ENCODE data around the gene NEU2.

Gene NEU2

DNA sequence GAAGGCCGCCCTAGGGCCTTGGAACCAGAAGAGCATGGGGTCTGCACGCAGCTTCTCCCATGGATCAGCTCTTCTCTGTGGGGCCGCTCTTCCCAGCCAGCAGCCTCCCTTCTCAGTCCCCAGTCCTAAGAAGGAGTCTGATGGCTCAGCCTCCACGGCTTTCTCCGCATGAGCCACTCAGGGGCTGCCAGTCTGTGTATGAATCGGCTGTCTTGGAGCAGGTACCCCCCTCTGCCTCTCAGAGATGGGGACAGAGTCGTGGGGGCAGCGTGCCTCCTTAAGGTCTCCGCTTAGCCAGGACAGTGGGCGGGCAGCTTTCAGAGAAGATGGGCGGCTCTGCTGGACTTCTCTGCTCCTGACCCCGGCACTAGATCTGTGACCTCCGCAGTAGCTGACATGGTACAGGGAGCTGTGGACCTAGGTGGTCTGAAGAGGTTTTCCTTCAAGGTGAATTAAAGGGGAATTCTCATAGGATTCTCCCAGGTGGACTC, 49.3 kb downstream of the NEU2 start:
- Mint-ChIP-seq H3K27ac (peak overlapping the region; percentile 92), H3K9me3 (no peaks in the 10 kb centered on the region), H3K36me3 (ENCODE audit: low read depth) (peaks cover 65% of the 10 kb centered on the region), H3K4me3 (peak overlapping the region; percentile 64), H3K4me1 (ENCODE audit: low read depth) (peaks cover 93% of the 10 kb centered on the region), H3K27me3 (no peaks in the 10 kb centered on the region)

- H3K9me3 Mint-ChIP-seq: no peaks in the 10 kb centered on the region
- peak overlapping the region; percentile 92 for H3K27ac Mint-ChIP-seq
- peaks cover 96% of the 10 kb centered on the region for H3K4me1 Mint-ChIP-seq (ENCODE audit: low read depth)
- peaks cover 65% of the 10 kb centered on the region for H3K36me3 Mint-ChIP-seq (ENCODE audit: low read depth)
- H3K4me3 Mint-ChIP-seq: peak overlapping the region; percentile 64
- H3K27me3 Mint-ChIP-seq: no peaks in the 10 kb centered on the region
Measured at GRCh38 chr2:233082222-233082930, 49.9 kb downstream of the NEU2 start.

- H3K27me3 Mint-ChIP-seq: no peaks in the 10 kb centered on the region
- peaks cover 95% of the 10 kb centered on the region for H3K4me1 Mint-ChIP-seq (ENCODE audit: low read depth)
- peak overlapping the region; percentile 92 for H3K27ac Mint-ChIP-seq
- H3K9me3 Mint-ChIP-seq: no peaks in the 10 kb centered on the region
- H3K36me3 Mint-ChIP-seq (ENCODE audit: low read depth): peaks cover 72% of the 10 kb centered on the region
- peak overlapping the region; percentile 64 for H3K4me3 Mint-ChIP-seq
Measured at GRCh38 chr2:233082931-233083755, 50.7 kb downstream of the NEU2 start.

DNA sequence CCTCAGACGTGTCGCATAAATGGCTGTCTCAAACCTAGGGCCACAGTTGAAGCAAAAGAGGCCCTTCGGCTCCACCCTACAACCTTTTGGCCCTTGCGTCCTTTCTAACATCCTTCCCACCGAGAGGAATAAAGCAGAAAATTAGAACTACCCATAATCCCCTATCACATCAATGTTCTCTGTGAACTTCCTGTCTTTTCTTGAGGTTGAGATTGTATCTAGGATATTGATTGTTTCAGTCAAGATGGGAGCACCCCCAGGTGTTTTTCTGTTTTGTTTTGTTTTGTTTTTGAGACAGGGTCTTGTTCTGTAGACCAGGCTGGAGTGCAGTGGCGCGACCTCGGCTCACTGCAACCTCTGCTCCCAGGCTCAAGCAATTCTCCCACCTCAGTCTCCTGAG, 51.3 kb downstream of the NEU2 start:
- H3K27me3 Mint-ChIP-seq: no peaks in the 10 kb centered on the region
- H3K36me3 Mint-ChIP-seq (ENCODE audit: low read depth): peaks cover 78% of the 10 kb centered on the region
- H3K9me3 Mint-ChIP-seq: no peaks in the 10 kb centered on the region
- H3K4me3 Mint-ChIP-seq: peak overlapping the region; percentile 64
- H3K4me1 Mint-ChIP-seq (ENCODE audit: low read depth): peaks cover 95% of the 10 kb centered on the region
- H3K27ac Mint-ChIP-seq: peak overlapping the region; percentile 92

DNA sequence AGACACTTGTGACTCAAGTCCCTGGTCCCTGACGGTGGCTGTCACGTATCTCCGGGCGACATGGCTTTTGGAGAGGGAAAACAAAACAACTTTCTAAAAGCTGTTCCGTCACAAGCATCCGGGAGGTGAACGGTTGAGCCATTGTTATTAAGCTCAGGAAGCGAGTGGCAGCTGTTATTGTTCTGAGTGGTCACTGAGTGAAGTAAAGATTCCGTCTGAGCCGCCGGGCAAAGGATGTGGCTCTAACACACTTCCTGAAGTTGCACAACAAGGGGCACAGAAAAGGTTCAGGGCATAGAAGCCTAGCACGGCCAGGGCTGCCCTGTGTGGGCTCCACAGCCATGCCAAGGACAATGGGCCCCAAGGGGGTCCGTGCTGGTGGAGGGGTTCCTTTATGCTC, 52.0 kb downstream of the NEU2 start:
- H3K9me3 Mint-ChIP-seq: no peaks in the 10 kb centered on the region
- peaks cover 74% of the 10 kb centered on the region for H3K36me3 Mint-ChIP-seq (ENCODE audit: low read depth)
- H3K4me1 Mint-ChIP-seq (ENCODE audit: low read depth): peaks cover 92% of the 10 kb centered on the region
- H3K27me3 Mint-ChIP-seq: no peaks in the 10 kb centered on the region
- peak overlapping the region; percentile 92 for H3K27ac Mint-ChIP-seq
- H3K4me3 Mint-ChIP-seq: peak overlapping the region; percentile 64
